ENCODE measurements around the gene PPFIBP1.
A peak's percentile ranks its signal among the peaks of the same experiment; 100 is the strongest.
"Not testable (repeated sequence)": the region's sequence is repeated elsewhere in the genome, so short reads cannot be mapped to it uniquely, and the experiment has no call there.

PPFIBP1 gene

GRCh38 chr12:27627853-27628469 is 104.0 kb downstream of the PPFIBP1 start:
- 91% methylated on average over 1 of the region's 2 CpGs for WGBS
- H3K27ac ChIP-seq (ENCODE audit: low read length, poor library complexity, severe bottlenecking), result peak overlapping the region; percentile 61
- H3K23ac ChIP-seq (ENCODE audit: low read length in 2 of 2); H3K14ac ChIP-seq (ENCODE audit: low read length in 2 of 2); H3K4me2 ChIP-seq (ENCODE audit: low read length, poor library complexity, severe bottlenecking); H3K9me3 ChIP-seq (ENCODE audit: control insufficient read depth, low read length); H2AK5ac ChIP-seq (ENCODE audit: low read length, severe bottlenecking); H3K18ac ChIP-seq (ENCODE audit: low read depth in 1 of 2, low read length in 2 of 2); H2BK5ac ChIP-seq (ENCODE audit: low read depth, low read length, poor library complexity, severe bottlenecking); H2BK120ac ChIP-seq (ENCODE audit: low read depth, low read length); H2AFZ ChIP-seq (ENCODE audit: low read depth, low read length); H3K4ac ChIP-seq (ENCODE audit: low read depth in 1 of 2, low read length in 2 of 2); H2BK15ac ChIP-seq (ENCODE audit: low read depth, poor library complexity, severe bottlenecking); H4K91ac ChIP-seq (ENCODE audit: low read length); DNase-seq; H4K8ac ChIP-seq (ENCODE audit: low read length); H3K27me3 ChIP-seq (ENCODE audit: control insufficient read depth in 1 of 2, insufficient read depth in 1 of 2, low read length in 2 of 2); H3K36me3 ChIP-seq (ENCODE audit: control insufficient read depth in 1 of 2, insufficient read depth in 2 of 2, low read depth in 1 of 2, low read length in 2 of 2): not testable (repeated sequence)
- peak overlapping the region; percentile 87 for H3K9ac ChIP-seq (ENCODE audit: low read length)
- H3K79me1 ChIP-seq (replicated peaks; ENCODE audit: low read length, poor library complexity, severe bottlenecking), result peaks cover 12% of the 10 kb centered on the region
- H3K4me1 ChIP-seq (ENCODE audit: control insufficient read depth, insufficient read depth, low read depth, low read length), result peaks cover 20% of the 10 kb centered on the region
- H3K4me3 ChIP-seq (ENCODE audit: insufficient read depth in 1 of 2, low read depth in 1 of 2, low read length in 2 of 2), result peak overlapping the region in 1 of 2 experiments; percentile 54
- H2BK12ac ChIP-seq (ENCODE audit: low read length in 2 of 2), result peak overlapping the region in 1 of 2 experiments; percentile 3

DNA sequence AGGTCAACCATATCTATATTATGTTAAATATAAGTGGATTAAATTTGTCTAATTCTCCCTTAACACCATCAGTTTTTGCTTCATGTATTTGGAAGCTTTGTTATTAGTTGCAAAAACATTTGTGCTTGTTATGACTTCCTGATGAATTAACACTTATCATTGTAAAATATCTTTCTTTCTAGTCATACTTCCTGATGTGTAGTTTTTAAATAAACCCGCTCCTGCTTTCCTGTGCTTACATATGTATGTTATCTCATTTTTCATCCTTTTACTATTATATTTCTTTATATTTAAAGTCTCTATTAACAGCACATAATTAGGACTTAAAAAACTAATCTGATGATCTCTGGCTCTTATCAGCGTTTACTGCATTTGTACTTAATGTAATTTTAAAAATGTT is 106.2 kb downstream of the PPFIBP1 start:
- not testable (repeated sequence) for H2BK12ac ChIP-seq (ENCODE audit: low read length in 2 of 2); H2BK15ac ChIP-seq (ENCODE audit: low read depth, poor library complexity, severe bottlenecking); H3K18ac ChIP-seq (ENCODE audit: low read depth in 1 of 2, low read length in 2 of 2); H2BK120ac ChIP-seq (ENCODE audit: low read depth, low read length); H2AFZ ChIP-seq (ENCODE audit: low read depth, low read length); H3K9me3 ChIP-seq (ENCODE audit: control insufficient read depth, low read length); H3K9ac ChIP-seq (ENCODE audit: low read length); H3K4me3 ChIP-seq (ENCODE audit: insufficient read depth in 1 of 2, low read depth in 1 of 2, low read length in 2 of 2); DNase-seq; H2BK5ac ChIP-seq (ENCODE audit: low read depth, low read length, poor library complexity, severe bottlenecking); H4K91ac ChIP-seq (ENCODE audit: low read length); H3K79me1 ChIP-seq (replicated peaks; ENCODE audit: low read length, poor library complexity, severe bottlenecking); H2AK5ac ChIP-seq (ENCODE audit: low read length, severe bottlenecking); H3K4ac ChIP-seq (ENCODE audit: low read depth in 1 of 2, low read length in 2 of 2); H3K14ac ChIP-seq (ENCODE audit: low read length in 2 of 2); H3K27me3 ChIP-seq (ENCODE audit: control insufficient read depth in 1 of 2, insufficient read depth in 1 of 2, low read length in 2 of 2); H4K8ac ChIP-seq (ENCODE audit: low read length); H3K4me1 ChIP-seq (ENCODE audit: control insufficient read depth, insufficient read depth, low read depth, low read length); H3K23ac ChIP-seq (ENCODE audit: low read length in 2 of 2); H3K4me2 ChIP-seq (ENCODE audit: low read length, poor library complexity, severe bottlenecking); H3K27ac ChIP-seq (ENCODE audit: low read length, poor library complexity, severe bottlenecking)
- H3K36me3 ChIP-seq (ENCODE audit: control insufficient read depth in 1 of 2, insufficient read depth in 2 of 2, low read depth in 1 of 2, low read length in 2 of 2), result peaks cover 0 to 18% of the 10 kb centered on the region in 2 experiments
- no CpG with 5 or more reads among the region's 2 CpGs for WGBS

DNA sequence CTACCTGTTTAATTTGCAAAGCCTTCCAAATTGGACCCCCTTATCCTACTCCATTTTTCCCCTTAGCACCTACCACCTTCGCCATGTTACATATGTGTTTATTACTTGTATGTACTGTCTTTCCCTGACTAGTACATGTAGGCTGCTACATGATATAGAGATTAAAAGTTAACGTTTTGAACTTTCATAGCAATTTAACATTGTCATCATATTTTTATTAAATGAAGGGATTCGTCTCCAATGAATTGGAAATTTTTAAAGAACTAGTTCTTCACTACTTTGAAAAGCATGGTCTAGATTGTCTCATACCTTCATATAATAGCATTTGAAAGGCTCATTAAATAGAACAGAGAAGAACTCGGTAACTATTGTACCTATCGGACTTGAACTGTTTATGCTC is 107.4 kb downstream of the PPFIBP1 start:
- Histone ChIP-seq H2BK12ac (ENCODE audit: low read length in 2 of 2) (no peak overlapping the region), H4K91ac (ENCODE audit: low read length) (no peak overlapping the region), H2AFZ (ENCODE audit: low read depth, low read length) (no peak overlapping the region), H3K27me3 (ENCODE audit: control insufficient read depth in 1 of 2, insufficient read depth in 1 of 2, low read length in 2 of 2) (no peaks in the 10 kb centered on the region), H3K4me1 (ENCODE audit: control insufficient read depth, insufficient read depth, low read depth, low read length) (peaks cover 7% of the 10 kb centered on the region), H3K4me2 (ENCODE audit: low read length, poor library complexity, severe bottlenecking) (no peak overlapping the region), H3K36me3 (ENCODE audit: control insufficient read depth in 1 of 2, insufficient read depth in 2 of 2, low read depth in 1 of 2, low read length in 2 of 2) (peaks cover 0 to 25% of the 10 kb centered on the region in 2 experiments), H3K79me1 (replicated peaks; ENCODE audit: low read length, poor library complexity, severe bottlenecking) (peaks cover 5% of the 10 kb centered on the region), H2BK5ac (ENCODE audit: low read depth, low read length, poor library complexity, severe bottlenecking) (no peak overlapping the region), H3K4me3 (ENCODE audit: insufficient read depth in 1 of 2, low read depth in 1 of 2, low read length in 2 of 2) (no peak overlapping the region), H3K18ac (ENCODE audit: low read depth in 1 of 2, low read length in 2 of 2) (no peak overlapping the region), H3K27ac (ENCODE audit: low read length, poor library complexity, severe bottlenecking) (no peak overlapping the region), H3K23ac (ENCODE audit: low read length in 2 of 2) (no peak overlapping the region), H3K4ac (ENCODE audit: low read depth in 1 of 2, low read length in 2 of 2) (no peak overlapping the region), H2AK5ac (ENCODE audit: low read length, severe bottlenecking) (no peak overlapping the region), H2BK120ac (ENCODE audit: low read depth, low read length) (no peak overlapping the region), H3K9me3 (ENCODE audit: control insufficient read depth, low read length) (no peaks in the 10 kb centered on the region), H3K9ac (ENCODE audit: low read length) (peak overlapping the region; percentile 2), H4K8ac (ENCODE audit: low read length) (no peak overlapping the region), H3K14ac (ENCODE audit: low read length in 2 of 2) (no peak overlapping the region), H2BK15ac (ENCODE audit: low read depth, poor library complexity, severe bottlenecking) (no peak overlapping the region)
- no peak for DNase-seq
- no CpG with 5 or more reads among the region's 5 CpGs for WGBS

DNA sequence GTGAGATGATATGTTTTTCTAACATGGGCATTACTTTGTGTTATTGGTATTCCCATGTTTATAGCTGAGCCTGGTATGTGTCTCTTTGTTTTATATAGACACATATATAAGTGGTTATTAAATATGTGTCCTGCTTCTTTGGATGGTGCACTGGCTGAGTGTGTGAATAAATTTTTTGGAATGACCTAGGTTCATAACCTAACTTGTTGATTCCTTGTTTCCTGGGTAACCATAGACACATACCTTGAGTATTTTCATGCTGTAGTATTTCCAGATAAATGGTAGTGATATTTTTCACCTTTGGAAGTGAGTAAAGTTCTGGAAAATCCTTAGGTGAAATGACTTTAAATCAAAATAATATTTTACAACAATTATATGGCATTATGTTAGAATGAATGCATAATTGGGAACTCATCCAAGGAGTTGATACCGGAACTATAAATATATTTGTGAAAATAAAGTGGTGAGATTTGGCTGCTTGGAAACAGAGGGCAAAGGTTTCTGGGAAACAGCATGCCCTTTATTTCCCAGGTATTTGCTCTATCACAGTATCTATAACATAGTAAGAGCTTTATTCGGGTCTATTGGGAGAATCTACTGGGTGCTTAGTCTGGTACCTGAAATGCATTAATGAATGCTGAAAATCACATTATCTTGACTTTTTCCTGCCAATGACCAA is 107.9 kb downstream of the PPFIBP1 start:
- Histone ChIP-seq H2BK12ac (ENCODE audit: low read length in 2 of 2) (no peak overlapping the region), H2AFZ (ENCODE audit: low read depth, low read length) (no peak overlapping the region), H3K4me2 (ENCODE audit: low read length, poor library complexity, severe bottlenecking) (no peak overlapping the region), H4K8ac (ENCODE audit: low read length) (no peak overlapping the region), H2BK15ac (ENCODE audit: low read depth, poor library complexity, severe bottlenecking) (no peak overlapping the region), H2AK5ac (ENCODE audit: low read length, severe bottlenecking) (no peak overlapping the region), H3K36me3 (ENCODE audit: control insufficient read depth in 1 of 2, insufficient read depth in 2 of 2, low read depth in 1 of 2, low read length in 2 of 2) (peaks cover 0 to 29% of the 10 kb centered on the region in 2 experiments), H2BK120ac (ENCODE audit: low read depth, low read length) (no peak overlapping the region), H3K9me3 (ENCODE audit: control insufficient read depth, low read length) (no peaks in the 10 kb centered on the region), H3K9ac (ENCODE audit: low read length) (peak overlapping the region; percentile 2), H3K27me3 (ENCODE audit: control insufficient read depth in 1 of 2, insufficient read depth in 1 of 2, low read length in 2 of 2) (no peaks in the 10 kb centered on the region), H3K4me3 (ENCODE audit: insufficient read depth in 1 of 2, low read depth in 1 of 2, low read length in 2 of 2) (no peak overlapping the region), H3K27ac (ENCODE audit: low read length, poor library complexity, severe bottlenecking) (no peak overlapping the region), H2BK5ac (ENCODE audit: low read depth, low read length, poor library complexity, severe bottlenecking) (no peak overlapping the region), H3K14ac (ENCODE audit: low read length in 2 of 2) (no peak overlapping the region), H4K91ac (ENCODE audit: low read length) (no peak overlapping the region), H3K4me1 (ENCODE audit: control insufficient read depth, insufficient read depth, low read depth, low read length) (peaks cover 3% of the 10 kb centered on the region), H3K18ac (ENCODE audit: low read depth in 1 of 2, low read length in 2 of 2) (no peak overlapping the region), H3K79me1 (replicated peaks; ENCODE audit: low read length, poor library complexity, severe bottlenecking) (peaks cover 7% of the 10 kb centered on the region), H3K4ac (ENCODE audit: low read depth in 1 of 2, low read length in 2 of 2) (no peak overlapping the region), H3K23ac (ENCODE audit: low read length in 2 of 2) (no peak overlapping the region)
- DNase-seq, result no peak
- 100% methylated on average over 1 of the region's 2 CpGs for WGBS
